HG02610 (cell line): ENCODE data around the gene MKX.

ENCODE experiments used
- ATAC-seq: cut with Tn5 transposase; IDR thresholded peaks from one replicate; pipeline ENCODE4 v1.9.1; 2021; ENCODE audit warnings: mild to moderate bottlenecking, moderate library complexity; ENCODE audit not compliant: unreplicated experiment

MKX gene

GRCh38 chr10:27745732-27746396, at the start of gene MKX:
MKX (minus strand) TSS chr10:27745819; CDS start chr10:27743415, 2,404 bp downstream.
- no peak for ATAC-seq

- no peak for ATAC-seq
Measured at GRCh38 chr10:27794157-27794556, 48.5 kb upstream of the MKX start.

- no peak for ATAC-seq
Measured at GRCh38 chr10:27792216-27792615, 46.6 kb upstream of the MKX start.

GRCh38 chr10:27784272-27784671, 38.7 kb upstream of the MKX start:
- ATAC-seq: no peak

GRCh38 chr10:27783660-27784059, 38.0 kb upstream of the MKX start:
- ATAC-seq: no peak

- ATAC-seq: no peak
Measured at GRCh38 chr10:27779462-27780015, 33.9 kb upstream of the MKX start.

- ATAC-seq: no peak
Measured at GRCh38 chr10:27774831-27775230, 29.2 kb upstream of the MKX start.

- no peak for ATAC-seq
Measured at GRCh38 chr10:27771231-27771630, 25.6 kb upstream of the MKX start.

- ATAC-seq: no peak
Measured at GRCh38 chr10:27770181-27770580, 24.6 kb upstream of the MKX start.

- no peak for ATAC-seq
Measured at GRCh38 chr10:27760867-27761266, 15.2 kb upstream of the MKX start.

- no peak for ATAC-seq
Measured at GRCh38 chr10:27759483-27760272, 14.1 kb upstream of the MKX start.

GRCh38 chr10:27752673-27753237, 7.1 kb upstream of the MKX start:
- no peak for ATAC-seq

- ATAC-seq: no peak
Measured at GRCh38 chr10:27748601-27749000, 3.0 kb upstream of the MKX start.

GRCh38 chr10:27747096-27747451, 1.5 kb upstream of the MKX start:
- ATAC-seq: no peak

GRCh38 chr10:27746397-27747095, 927 bp upstream of the MKX start:
- ATAC-seq: no peak

GRCh38 chr10:27744802-27745731, 552 bp downstream of the MKX start:
- ATAC-seq: no peak

GRCh38 chr10:27743877-27744801, 1.5 kb downstream of the MKX start:
- no peak for ATAC-seq

GRCh38 chr10:27743012-27743876, 2.4 kb downstream of the MKX start:
- no peak for ATAC-seq
